ENCODE measurements around the gene SPRR2F. TPM values are rescaled to one million over a fixed set of nuclear protein-coding genes. Genes with fewer than 3 reads are reported as not detected.
"Not testable (repeated sequence)": the region's sequence is repeated elsewhere in the genome, so short reads cannot be mapped to it uniquely, and the experiment has no call there.

The SPRR2F gene
- total and polyA plus RNA-seq, 4 donors, result not detected

GRCh38 chr1:153123793-153124192 is 10.5 kb upstream of the SPRR2F start:
- not testable (repeated sequence) for H3K9ac ChIP-seq (ENCODE audit: low read depth in 1 of 2, low read length in 2 of 2); H3K27ac ChIP-seq (ENCODE audit: low read depth in 1 of 2, low read length in 2 of 2)
- 88% methylated on average over 8 of the region's 8 CpGs for WGBS

DNA sequence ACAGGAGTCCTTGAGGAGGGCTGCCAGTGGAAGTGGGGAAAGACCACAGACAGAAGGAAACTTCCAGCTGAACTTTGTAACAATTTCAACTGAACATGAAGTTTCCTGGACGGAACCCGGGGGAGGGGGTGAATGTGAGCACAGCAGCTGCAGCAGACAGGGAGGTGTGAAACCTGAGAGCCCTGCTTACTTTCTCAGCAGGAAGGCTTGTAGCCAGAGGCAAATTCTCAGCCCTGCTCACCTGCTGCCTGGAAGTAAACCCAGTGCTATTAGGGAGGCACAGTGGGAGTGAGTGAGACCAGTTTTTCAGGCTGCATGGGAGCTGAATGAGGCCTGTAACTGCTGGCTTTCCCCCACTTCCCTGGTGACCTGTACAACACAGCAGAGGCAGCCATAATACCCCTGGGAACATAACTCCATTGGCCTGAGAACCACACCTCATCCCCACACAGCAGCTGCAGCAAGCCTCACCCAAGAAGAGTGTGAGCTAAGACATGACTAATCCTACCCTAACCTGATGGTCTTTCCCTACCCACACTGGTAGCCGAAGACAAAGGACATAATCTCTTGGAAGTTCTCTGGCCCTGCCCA is 9.6 kb upstream of the SPRR2F start:
- Histone ChIP-seq H3K9me3 (ENCODE audit: control insufficient read depth in 4 of 4, low read length in 3 of 4) (peaks cover 0 to 2% (median under 1%) of the 10 kb centered on the region in 4 donors), H3K4me1 (ENCODE audit: control insufficient read depth in 4 of 4, insufficient read depth in 4 of 4, low read length in 3 of 4) (no peaks in the 10 kb centered on the region), H3K9ac (ENCODE audit: low read depth in 1 of 2, low read length in 2 of 2) (no peak overlapping the region), H3K27me3 (ENCODE audit: control insufficient read depth in 4 of 4, insufficient read depth in 4 of 4, low read length in 3 of 4) (no peaks in the 10 kb centered on the region), H3K4me3 (ENCODE audit: low read depth in 1 of 3, low read length in 3 of 3) (no peak overlapping the region), H3K27ac (ENCODE audit: low read depth in 1 of 2, low read length in 2 of 2) (no peak overlapping the region), H3K36me3 (ENCODE audit: control insufficient read depth in 4 of 4, insufficient read depth in 3 of 4, low read depth in 1 of 4, low read length in 3 of 4) (no peaks in the 10 kb centered on the region)
- DNase-seq (ENCODE audit: low spot score), result no peak
- TF ChIP-seq, protein P1, sequence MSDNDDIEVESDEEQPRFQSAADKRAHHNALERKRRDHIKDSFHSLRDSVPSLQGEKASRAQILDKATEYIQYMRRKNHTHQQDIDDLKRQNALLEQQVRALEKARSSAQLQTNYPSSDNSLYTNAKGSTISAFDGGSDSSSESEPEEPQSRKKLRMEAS (IDR thresholded peaks at IDR 0.05), result no peak
- TF ChIP-seq RAD21 (IDR thresholded peaks at IDR 0.05) (no peak), TAF1 (conservative IDR thresholded peaks at IDR 0.05) (no peak), ATF3 (IDR thresholded peaks at IDR 0.05) (no peak), SP1 (IDR thresholded peaks at IDR 0.05) (no peak), NR2F2 (IDR thresholded peaks at IDR 0.05) (no peak), JUND (IDR thresholded peaks at IDR 0.05) (no peak), YY1 (IDR thresholded peaks at IDR 0.05) (no peak), HNF4A (conservative IDR thresholded peaks at IDR 0.05) (no peak), REST (IDR thresholded peaks at IDR 0.05) (no peak), GABPA (IDR thresholded peaks at IDR 0.05 in 1 of 2, conservative IDR thresholded peaks at IDR 0.05 in 1 of 2) (no peak)
- TF ChIP-seq, protein P2, sequence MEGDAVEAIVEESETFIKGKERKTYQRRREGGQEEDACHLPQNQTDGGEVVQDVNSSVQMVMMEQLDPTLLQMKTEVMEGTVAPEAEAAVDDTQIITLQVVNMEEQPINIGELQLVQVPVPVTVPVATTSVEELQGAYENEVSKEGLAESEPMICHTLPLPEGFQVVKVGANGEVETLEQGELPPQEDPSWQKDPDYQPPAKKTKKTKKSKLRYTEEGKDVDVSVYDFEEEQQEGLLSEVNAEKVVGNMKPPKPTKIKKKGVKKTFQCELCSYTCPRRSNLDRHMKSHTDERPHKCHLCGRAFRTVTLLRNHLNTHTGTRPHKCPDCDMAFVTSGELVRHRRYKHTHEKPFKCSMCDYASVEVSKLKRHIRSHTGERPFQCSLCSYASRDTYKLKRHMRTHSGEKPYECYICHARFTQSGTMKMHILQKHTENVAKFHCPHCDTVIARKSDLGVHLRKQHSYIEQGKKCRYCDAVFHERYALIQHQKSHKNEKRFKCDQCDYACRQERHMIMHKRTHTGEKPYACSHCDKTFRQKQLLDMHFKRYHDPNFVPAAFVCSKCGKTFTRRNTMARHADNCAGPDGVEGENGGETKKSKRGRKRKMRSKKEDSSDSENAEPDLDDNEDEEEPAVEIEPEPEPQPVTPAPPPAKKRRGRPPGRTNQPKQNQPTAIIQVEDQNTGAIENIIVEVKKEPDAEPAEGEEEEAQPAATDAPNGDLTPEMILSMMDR (IDR thresholded peaks at IDR 0.05; ENCODE audit: low read depth, low read length, missing input control), result no peak
- TF ChIP-seq, protein P3, sequence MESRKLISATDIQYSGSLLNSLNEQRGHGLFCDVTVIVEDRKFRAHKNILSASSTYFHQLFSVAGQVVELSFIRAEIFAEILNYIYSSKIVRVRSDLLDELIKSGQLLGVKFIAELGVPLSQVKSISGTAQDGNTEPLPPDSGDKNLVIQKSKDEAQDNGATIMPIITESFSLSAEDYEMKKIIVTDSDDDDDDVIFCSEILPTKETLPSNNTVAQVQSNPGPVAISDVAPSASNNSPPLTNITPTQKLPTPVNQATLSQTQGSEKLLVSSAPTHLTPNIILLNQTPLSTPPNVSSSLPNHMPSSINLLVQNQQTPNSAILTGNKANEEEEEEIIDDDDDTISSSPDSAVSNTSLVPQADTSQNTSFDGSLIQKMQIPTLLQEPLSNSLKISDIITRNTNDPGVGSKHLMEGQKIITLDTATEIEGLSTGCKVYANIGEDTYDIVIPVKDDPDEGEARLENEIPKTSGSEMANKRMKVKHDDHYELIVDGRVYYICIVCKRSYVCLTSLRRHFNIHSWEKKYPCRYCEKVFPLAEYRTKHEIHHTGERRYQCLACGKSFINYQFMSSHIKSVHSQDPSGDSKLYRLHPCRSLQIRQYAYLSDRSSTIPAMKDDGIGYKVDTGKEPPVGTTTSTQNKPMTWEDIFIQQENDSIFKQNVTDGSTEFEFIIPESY (IDR thresholded peaks at IDR 0.05), result no peak
- 32% methylated on average over 3 of the region's 3 CpGs for WGBS

More at GRCh38 chr1:153123793-153124192, 10.5 kb upstream of the SPRR2F start:
- H3K4me3 ChIP-seq (ENCODE audit: low read depth in 1 of 3, low read length in 3 of 3); H3K4me1 ChIP-seq (ENCODE audit: control insufficient read depth in 4 of 4, insufficient read depth in 4 of 4, low read length in 3 of 4); DNase-seq (ENCODE audit: low spot score); H3K27me3 ChIP-seq (ENCODE audit: control insufficient read depth in 4 of 4, insufficient read depth in 4 of 4, low read length in 3 of 4); H3K36me3 ChIP-seq (ENCODE audit: control insufficient read depth in 4 of 4, insufficient read depth in 3 of 4, low read depth in 1 of 4, low read length in 3 of 4); H3K9me3 ChIP-seq (ENCODE audit: control insufficient read depth in 4 of 4, low read length in 3 of 4): not testable (repeated sequence)
